NCI-H526 treated with DMSO at 0.1 percent for 48 hours (cell line): ENCODE measurements around the gene PACSIN2.
"Not testable (repeated sequence)": the region's sequence is repeated elsewhere in the genome, so short reads cannot be mapped to it uniquely, and the experiment has no call there.

Experiments
- DNase-seq: peaks from one replicate; lab custom pipeline; 2025; lab: John Stamatoyannopoulos, UW

PACSIN2 gene

GRCh38 chr22:42992092-42992491 lies 22.9 kb downstream of the PACSIN2 start:
- no peak for DNase-seq

- DNase-seq: no peak
Observed at GRCh38 chr22:42991010-42991651, 23.8 kb downstream of the PACSIN2 start.

GRCh38 chr22:42990131-42990838 lies 24.7 kb downstream of the PACSIN2 start:
- DNase-seq: no peak

- DNase-seq: no peak
Observed at GRCh38 chr22:42986115-42986514, 28.8 kb downstream of the PACSIN2 start.

DNA sequence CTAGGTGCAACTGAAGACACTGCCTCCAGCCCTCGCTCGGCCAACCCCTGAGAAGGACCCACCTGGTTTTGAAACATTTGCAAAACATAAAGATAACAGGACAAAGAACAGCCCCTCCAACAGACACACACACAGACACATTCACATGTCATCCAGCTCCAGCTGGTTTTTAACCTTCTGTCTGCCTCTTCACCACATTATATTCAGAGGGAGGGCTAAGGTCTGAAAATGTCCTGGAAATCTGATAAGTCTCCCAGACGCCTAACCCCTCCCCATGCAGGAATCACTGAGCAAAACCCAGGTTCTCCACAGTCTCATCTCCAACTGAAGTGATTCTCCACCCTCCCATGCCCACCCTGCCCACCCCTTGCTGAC lies 29.4 kb downstream of the PACSIN2 start:
- DNase-seq: no peak

DNA sequence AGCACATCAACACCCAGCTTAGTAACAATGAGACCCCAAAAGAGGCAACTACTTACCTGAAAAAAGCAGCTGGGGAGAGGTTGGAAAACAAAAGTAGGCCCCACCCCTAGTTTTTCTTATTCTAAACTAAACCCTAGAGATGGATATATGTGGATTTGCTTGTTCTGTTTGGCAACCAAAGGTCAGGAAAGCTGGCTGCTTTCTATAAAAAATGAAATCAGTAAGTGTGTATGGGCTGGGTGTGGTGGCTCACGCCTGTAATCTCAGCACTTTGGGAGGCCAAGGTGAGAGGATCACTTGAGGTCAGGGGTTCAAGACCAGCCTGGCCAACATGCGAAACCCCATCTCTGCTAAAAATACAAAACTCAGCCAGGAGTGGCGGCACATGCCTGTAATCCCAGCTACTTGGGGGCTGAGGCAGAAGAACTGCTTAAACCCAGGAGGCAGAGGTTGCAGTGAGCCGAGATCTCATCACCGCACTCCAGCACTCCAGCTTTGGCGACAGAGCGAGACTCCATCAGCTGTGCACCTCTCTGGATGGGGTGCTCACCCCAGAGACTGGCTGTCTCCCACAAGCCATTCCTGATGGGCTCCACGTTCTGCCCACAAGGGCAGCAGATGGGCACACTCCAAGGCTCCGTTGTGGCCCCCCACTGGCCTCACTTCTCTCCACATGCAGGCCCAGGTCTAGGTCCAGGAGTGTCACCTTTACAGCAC lies 30.0 kb downstream of the PACSIN2 start:
- no peak for DNase-seq

DNA sequence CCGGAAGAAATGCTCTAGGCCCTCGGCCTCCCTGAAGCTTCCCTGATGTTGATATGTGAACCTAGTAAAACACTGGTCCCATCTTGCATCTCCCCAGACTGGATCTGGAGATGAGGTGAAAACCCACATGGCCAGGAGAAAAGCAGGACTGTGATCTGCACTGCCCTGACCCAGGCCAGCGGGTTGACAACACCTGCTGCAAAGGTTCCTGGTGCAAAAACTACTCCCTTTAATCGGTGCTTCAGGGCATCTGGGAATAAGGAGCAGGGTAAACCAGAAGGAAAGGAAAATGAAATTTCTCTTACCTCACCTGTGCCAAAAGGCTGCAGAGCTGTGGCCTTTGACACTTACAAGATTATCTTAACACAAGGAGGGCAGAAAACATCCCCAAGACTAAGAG lies 30.6 kb downstream of the PACSIN2 start:
- DNase-seq: no peak

- no peak for DNase-seq
Observed at GRCh38 chr22:42983470-42983869, 31.5 kb downstream of the PACSIN2 start.

DNA sequence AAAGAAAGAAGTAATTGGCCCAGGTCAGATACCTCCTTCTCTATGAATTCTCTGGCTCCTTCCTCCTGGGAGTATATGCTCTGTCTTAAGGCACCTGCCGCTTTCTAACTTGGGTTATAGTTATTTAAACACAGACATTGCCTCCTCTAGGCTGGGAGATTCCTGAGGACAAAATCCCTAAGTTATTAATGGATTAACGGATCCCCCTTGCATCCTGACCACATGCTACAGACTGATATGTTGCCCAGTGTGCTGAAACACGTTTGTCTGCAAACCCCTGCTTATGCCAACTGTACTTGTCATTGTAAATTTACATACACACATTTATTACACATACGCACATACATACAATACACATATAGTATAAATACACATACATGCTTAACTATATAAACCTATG lies 35.3 kb downstream of the PACSIN2 start:
- no peak for DNase-seq

DNA sequence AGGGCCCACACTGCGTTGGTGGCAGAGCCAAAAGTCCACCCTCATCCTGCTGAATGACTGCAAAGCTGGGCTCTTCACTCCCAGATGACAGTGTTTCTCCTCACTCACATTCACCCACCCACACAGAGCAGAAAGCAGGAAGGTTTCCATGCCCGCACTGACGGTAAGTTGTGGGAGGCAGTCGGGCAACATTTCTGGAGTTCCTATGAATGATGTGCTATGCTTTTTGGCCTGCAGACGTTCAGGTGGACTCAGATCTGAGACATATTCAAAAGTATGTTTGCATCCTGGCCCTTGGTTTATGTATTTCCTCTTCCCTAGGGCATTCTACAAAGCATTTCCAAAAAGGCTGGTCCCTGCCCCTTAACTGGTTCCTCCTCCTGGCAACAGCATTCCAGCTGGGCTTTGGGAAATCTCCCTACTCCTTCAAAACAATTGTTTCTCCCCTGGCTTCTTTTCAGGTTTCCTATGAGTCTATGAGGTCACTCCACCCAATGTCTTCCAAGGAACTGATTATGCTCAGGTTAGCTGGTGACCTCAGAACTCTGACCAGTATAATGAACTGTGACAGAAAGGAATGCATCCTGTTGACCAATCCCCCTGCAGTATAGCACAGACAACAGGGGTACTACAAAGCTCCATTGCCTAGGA lies 36.4 kb downstream of the PACSIN2 start:
- no peak for DNase-seq

DNA sequence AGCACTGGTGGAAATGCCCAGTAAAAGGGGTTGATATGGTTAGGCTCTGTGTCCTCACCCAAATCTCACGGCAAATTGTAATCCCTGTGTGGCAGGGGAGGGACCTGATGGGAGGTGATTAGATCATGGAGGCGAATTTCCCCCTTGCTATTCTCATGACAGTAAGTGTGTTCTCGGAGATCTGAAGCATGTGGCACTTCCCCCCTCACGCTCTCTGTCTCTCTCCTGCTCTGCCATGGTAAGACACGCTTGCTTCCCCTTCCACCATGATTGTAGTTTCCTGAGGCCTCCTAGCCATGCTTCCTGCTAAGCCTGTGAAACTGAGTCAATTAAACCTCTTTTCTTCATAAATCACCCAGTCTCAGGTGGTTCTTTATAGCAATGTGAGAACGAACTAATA lies 37.4 kb downstream of the PACSIN2 start:
- DNase-seq: no peak

DNA sequence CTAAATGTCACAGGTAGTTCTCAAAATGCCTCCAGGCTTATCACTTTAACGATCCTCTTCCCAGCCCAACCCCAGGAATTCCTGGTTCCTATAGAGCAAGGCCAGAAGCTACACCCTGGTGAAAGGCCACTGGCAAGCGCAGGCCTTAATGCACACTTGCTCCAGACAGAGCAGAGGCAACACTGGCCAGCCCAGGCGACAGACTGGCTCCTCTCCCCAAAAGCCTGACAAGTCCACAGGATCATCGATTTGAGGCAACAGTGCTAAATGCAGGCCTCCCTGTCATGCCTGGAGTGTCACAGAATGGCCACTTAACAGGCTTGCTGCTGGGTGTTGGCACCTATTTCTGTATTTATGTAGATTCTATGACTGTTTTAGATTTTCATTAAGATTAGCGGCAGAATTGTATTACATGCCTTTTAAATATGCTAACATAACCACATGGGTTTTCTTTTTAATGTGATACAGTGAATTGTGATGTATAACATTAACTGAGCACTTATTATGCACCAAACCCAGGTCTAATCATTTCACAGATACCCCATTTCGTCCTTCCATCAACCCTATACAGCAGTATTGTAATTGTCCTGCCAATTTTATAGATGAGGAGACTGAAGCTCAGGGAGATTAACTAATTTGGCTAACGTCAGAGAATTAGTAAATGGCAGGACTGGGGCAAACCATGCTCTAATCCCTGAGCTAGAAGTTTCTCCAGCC lies 38.6 kb downstream of the PACSIN2 start:
- no peak for DNase-seq

DNA sequence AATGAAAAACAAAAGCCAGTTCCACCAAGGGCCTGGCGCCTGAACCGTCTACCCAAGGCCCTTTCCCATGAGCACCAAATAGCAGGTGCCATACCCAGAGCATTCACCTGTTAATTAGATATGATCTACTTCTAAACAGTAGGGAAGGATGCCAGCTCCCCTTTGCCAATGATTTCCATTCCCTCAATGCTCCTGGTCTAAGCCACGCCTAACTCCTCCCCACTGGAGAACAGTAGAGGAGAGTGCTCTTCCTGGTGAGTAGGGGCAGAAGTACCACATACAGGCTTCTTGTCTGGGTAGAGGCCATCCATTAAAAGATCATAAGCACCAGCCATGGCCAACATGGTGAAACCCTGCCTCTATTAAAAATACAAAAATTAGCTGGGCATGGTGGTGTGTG lies 40.7 kb downstream of the PACSIN2 start:
- DNase-seq: no peak

DNA sequence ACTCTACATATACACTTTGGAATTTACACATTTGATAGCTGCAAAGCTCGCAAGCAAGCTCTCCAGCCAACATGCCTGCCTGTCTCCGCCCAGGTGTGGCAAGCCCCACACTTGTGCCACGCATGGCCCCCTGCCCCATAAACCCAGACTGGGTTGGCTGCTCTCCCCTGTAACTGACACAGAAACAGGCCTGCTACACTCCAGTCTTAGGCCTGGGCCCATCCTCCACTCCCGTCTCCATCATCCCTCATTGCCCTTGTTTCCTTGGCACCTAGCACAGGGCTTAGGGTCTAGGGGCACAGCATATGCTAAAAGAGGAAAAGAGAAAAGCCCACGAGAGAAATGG lies 41.4 kb downstream of the PACSIN2 start:
- DNase-seq: no peak

GRCh38 chr22:42972649-42973535 lies 42.1 kb downstream of the PACSIN2 start:
- DNase-seq: no peak

DNA sequence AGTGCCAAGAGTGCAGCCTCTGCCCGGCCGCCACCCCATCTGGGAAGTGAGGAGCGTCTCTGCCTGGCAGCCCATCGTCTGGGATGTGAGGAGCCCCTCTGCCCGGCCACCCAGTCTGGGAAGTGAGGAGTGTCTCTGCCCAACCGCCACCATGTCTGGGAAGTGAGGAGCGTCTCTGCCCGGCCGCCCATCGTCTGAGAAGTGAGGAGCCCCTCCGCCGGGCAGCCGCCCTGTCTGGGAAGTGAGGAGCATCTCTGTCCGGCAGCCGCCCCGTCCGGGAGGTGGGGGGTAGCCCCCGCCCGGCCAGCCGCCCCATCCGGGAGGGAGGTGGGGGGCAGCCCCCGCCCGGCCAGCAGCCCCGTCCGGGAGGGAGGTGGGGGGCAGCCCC lies 43.5 kb downstream of the PACSIN2 start:
- DNase-seq: not testable (repeated sequence)

DNA sequence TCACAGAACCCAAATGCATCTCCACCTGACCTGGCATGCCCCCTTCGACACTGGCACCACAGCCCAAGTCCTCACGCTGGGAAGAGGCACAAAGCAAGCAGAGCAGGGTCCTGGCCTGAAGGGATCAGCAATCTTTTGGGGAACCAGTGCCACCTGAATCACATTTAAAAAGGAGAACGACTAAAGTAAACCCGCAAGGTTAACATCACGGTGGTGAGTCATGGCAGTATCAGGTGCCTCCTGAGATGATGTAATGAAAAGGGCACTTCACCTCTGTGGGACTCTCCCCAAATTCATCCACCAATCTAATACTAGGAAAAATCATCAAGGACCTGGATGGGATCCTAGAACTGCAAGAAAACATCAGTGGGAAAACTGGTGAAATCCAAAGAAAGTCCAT lies 44.9 kb downstream of the PACSIN2 start:
- no peak for DNase-seq

GRCh38 chr22:42969348-42969975 lies 45.5 kb downstream of the PACSIN2 start:
- DNase-seq: no peak

DNA sequence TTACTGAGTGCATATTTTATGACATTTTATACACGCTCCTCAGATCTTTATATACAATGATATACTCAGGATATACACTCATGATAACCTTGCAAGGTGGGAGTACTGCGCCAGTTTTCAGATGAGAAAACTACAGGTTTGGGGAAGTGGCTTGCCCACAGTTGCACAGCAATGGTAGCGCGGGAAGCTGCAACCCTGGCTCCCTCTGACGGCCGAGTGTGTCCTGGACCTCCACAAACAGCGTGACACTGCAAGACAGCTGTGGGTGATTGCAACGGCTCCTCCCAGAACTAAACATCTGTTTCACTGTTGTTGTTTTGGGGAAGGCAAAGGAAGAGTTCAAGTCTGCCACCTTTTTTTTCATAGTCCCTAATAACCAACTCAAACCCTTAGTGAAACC lies 47.0 kb downstream of the PACSIN2 start:
- DNase-seq: no peak

GRCh38 chr22:42967005-42967404 lies 47.9 kb downstream of the PACSIN2 start:
- no peak for DNase-seq

DNA sequence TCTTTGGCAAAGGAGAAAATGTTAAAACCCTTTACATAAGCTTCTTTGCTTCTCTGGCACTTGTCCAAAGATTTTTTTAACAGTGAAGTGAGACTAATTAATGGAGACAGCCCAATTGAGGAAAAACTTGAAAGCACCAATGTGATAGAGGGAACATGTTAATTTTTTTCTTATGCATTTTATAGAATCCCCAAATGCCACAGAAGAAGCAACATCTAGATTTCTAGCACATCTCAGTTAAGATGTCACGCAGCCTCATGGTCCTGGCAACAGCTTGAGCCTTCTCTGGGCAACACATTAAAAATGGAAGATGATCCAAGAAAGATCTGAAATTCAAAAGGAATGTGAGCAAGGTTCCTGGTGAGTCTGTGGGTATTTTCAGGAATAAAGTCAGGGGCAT lies 48.5 kb downstream of the PACSIN2 start:
- DNase-seq: no peak
